Ammon's horn (tissue), 1 donor: ENCODE measurements around the gene PCDHGB1.
"Not testable (repeated sequence)": the region's sequence is repeated elsewhere in the genome, so short reads cannot be mapped to it uniquely, and the experiment has no call there.

Experiments
- DNase-seq: peaks from one replicate; pipeline ENCODE4 v3.0.0-alpha.2; 2016; ENCODE audit warnings: low spot score

PCDHGB1 gene

GRCh38 chr5:141383345-141383744 lies 33.4 kb downstream of the PCDHGB1 start:
- DNase-seq: no peak

- DNase-seq: no peak
Measured at GRCh38 chr5:141384471-141385267, 34.8 kb downstream of the PCDHGB1 start.

GRCh38 chr5:141387557-141388311 lies 37.8 kb downstream of the PCDHGB1 start, which contains the start of gene PCDHGB4:
Gene PCDHGB4 (plus strand): TSS chr5:141387698. CDS start chr5:141387885, 187 bp downstream.
- DNase-seq: not testable (repeated sequence)

GRCh38 chr5:141388661-141389060 lies 38.8 kb downstream of the PCDHGB1 start:
- no peak for DNase-seq

GRCh38 chr5:141389153-141390042 lies 39.5 kb downstream of the PCDHGB1 start:
- no peak for DNase-seq

- DNase-seq: no peak
Measured at GRCh38 chr5:141392429-141393198, 42.7 kb downstream of the PCDHGB1 start, which contains the start of gene PCDHGA8. Gene PCDHGA8 (plus strand): TSS chr5:141392633. CDS start chr5:141392814, 181 bp downstream.

- no peak for DNase-seq
Measured at GRCh38 chr5:141393267-141393666, 43.4 kb downstream of the PCDHGB1 start.

- not testable (repeated sequence) for DNase-seq
Measured at GRCh38 chr5:141394401-141395187, 44.7 kb downstream of the PCDHGB1 start.

GRCh38 chr5:141397756-141398551 lies 48.1 kb downstream of the PCDHGB1 start, which contains the start of gene PCDHGB5:
Gene PCDHGB5 (plus strand): TSS chr5:141397947. CDS start chr5:141398128, 181 bp downstream.
- not testable (repeated sequence) for DNase-seq

- no peak for DNase-seq
Measured at GRCh38 chr5:141398608-141399007, 48.7 kb downstream of the PCDHGB1 start.

- DNase-seq: no peak
Measured at GRCh38 chr5:141399555-141400258, 49.8 kb downstream of the PCDHGB1 start.
